ENCODE data around the gene ARHGEF12. TPM values are rescaled to one million over a fixed set of nuclear protein-coding genes. Genes with fewer than 3 reads are reported as not detected.
"Not testable (repeated sequence)": the region's sequence is repeated elsewhere in the genome, so short reads cannot be mapped to it uniquely, and the experiment has no call there.

Gene ARHGEF12
- total and polyA plus RNA-seq, 4 experiments from 2014 or later = 0.80 to 5.0 (median 3.8) TPM

DNA sequence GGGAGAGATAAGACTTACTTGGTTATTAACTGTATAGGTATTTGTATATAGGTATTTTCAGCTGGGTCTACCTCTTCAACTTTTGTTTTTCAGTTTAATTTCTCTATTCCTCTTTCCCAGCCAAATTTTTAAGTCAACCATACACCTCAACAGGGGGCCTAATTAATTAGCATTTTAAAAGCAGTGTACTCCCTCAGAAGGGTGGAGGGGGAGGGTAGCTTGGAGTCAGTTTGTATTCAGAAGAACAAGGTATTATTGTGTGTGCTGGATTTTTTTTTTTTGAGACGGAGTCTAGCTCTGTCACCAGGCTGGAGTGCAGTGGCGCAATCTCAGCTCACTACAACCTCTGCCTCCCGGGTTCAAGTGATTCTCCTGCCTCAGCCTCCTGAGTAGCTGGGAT, 167.3 kb downstream of the ARHGEF12 start:
- DNase-seq; H3K4me3 Mint-ChIP-seq; H3K27ac Mint-ChIP-seq; H3K4me1 ChIP-seq (ENCODE audit: insufficient read depth, low read length); H3K27me3 ChIP-seq (ENCODE audit: insufficient read depth, low read length); intact Hi-C loops (cut with micrococcal nuclease); H3K4me1 Mint-ChIP-seq; H3K36me3 Mint-ChIP-seq; H3K9me3 ChIP-seq (ENCODE audit: control insufficient read depth in 1 of 2, low read length in 2 of 2); H3K27ac ChIP-seq (ENCODE audit: low read depth, low read length); H3K9me3 Mint-ChIP-seq; H3K4me3 ChIP-seq (ENCODE audit: low read length in 2 of 2); H3K36me3 ChIP-seq (ENCODE audit: insufficient read depth, low read length); POLR2A ChIA-PET (ENCODE audit: partially characterized antibody): not testable (repeated sequence)
- CTCF ChIA-PET (ENCODE audit: partially characterized antibody) = interaction anchor here (0.9 kb wide), 1 partner anchor 16 kb away, joined by 3 read pairs; no protein-coding TSS in a partner anchor
- peaks cover 47 to 52% of the 10 kb centered on the region in 2 donors for H3K27me3 Mint-ChIP-seq

DNA sequence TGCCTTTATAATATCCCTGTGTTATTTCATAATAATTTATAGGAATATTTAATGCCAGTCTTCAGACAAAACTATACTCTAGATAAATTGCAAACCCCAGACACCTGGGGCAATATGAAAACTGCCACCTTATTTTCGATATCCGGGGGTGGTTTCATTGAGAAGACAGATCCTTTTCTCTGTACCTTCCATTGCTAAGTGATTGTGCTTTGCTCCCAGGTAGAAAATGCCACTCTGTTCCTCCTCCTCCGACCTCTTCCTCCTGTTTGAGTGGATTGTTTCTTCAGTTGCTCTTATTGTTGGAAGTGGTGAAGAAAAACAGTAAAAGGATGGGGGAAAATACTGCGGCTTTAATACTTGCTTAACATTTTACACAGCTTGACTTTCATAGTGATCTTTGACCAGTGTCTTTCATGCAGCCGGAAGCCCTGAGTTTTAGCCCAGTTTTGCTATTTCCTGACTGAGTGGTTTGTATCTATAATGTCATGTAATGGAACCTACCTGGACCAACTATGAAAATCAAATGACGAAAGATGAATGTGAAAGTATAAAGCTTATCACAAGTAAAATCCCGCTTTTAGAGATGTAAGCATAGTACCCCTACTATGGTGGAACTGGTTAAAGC, 169.7 kb downstream of the ARHGEF12 start:
- no peaks in the 10 kb centered on the region for H3K36me3 Mint-ChIP-seq
- H3K27ac Mint-ChIP-seq = no peak overlapping the region
- ChIA-PET CTCF (ENCODE audit: partially characterized antibody) (interaction anchor here (0.5 to 1.4 kb wide), 4 partner anchors 18 to 179 kb away, joined by 3 to 4 read pairs (median 3); no protein-coding TSS in a partner anchor), POLR2A (ENCODE audit: partially characterized antibody) (no interaction called here)
- Histone ChIP-seq H3K36me3 (ENCODE audit: insufficient read depth, low read length) (no peaks in the 10 kb centered on the region), H3K4me1 (ENCODE audit: insufficient read depth, low read length) (no peaks in the 10 kb centered on the region), H3K9me3 (ENCODE audit: control insufficient read depth in 1 of 2, low read length in 2 of 2) (no peaks in the 10 kb centered on the region), H3K4me3 (ENCODE audit: low read length in 2 of 2) (no peak overlapping the region), H3K27ac (ENCODE audit: low read depth, low read length) (no peak overlapping the region), H3K27me3 (ENCODE audit: insufficient read depth, low read length) (peaks cover 11% of the 10 kb centered on the region)
- intact Hi-C loops (cut with micrococcal nuclease) = no loop called here
- H3K4me1 Mint-ChIP-seq = peaks cover 0 to 4% (median under 1%) of the 10 kb centered on the region in 4 donors
- H3K27me3 Mint-ChIP-seq = peaks cover 62 to 68% of the 10 kb centered on the region in 2 donors
- peaks cover 0 to 1% (median 0%) of the 10 kb centered on the region in 8 donors for H3K9me3 Mint-ChIP-seq
- H3K4me3 Mint-ChIP-seq = no peak overlapping the region
- DNase-seq = no peak

DNA sequence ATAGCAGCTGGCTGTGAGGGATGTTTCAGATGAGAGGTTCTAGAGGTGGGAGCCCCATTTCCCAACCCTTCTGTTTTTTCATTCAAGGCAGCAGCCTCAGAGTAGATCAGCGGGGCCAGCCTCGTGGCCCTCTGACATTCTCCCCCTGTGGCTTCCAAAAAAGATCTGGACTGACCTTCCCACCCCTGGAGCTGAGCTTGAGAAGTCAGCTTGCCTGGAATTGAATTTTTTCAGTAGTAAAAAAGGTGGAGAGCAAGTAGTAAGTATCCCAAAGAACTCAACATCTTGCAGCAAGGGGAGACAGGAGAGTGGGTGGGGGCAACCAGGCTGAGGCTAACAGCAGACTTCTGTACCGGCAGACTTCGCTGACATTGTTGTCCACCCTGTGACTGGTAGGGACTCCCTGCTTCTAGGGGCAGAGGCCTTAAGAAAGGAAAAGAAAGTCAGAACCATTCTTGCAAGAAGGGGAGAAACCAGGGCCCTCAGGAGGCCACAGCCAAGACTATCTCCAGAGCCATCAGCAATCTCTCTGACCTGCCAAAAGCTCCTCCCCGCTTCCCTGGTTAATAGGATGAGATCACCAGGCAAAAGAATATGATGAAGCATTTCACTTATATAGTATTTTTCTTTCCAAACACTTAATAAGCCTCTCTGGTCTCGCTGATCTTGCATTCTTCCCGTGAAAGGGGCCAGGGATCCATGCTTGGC, 173.3 kb downstream of the ARHGEF12 start:
- H3K27ac Mint-ChIP-seq = no peak overlapping the region
- DNase-seq = no peak
- no peaks in the 10 kb centered on the region for H3K4me1 ChIP-seq (ENCODE audit: insufficient read depth, low read length)
- ChIA-PET CTCF (ENCODE audit: partially characterized antibody) (interaction anchor here (1.3 kb wide), 1 partner anchor 15 kb away, joined by 4 read pairs; no protein-coding TSS in a partner anchor), POLR2A (ENCODE audit: partially characterized antibody) (no interaction called here)
- intact Hi-C loops (cut with micrococcal nuclease) = no loop called here
- H3K4me3 Mint-ChIP-seq = peak overlapping the region in 1 of 8 donors; percentile 64
- H3K36me3 ChIP-seq (ENCODE audit: insufficient read depth, low read length) = no peaks in the 10 kb centered on the region
- H3K9me3 Mint-ChIP-seq = peaks cover 0 to 1% (median 0%) of the 10 kb centered on the region in 8 donors
- H3K4me3 ChIP-seq (ENCODE audit: low read length in 2 of 2) = no peak overlapping the region
- no peaks in the 10 kb centered on the region for H3K36me3 Mint-ChIP-seq
- peaks cover 0 to 12% (median 2%) of the 10 kb centered on the region in 4 donors for H3K4me1 Mint-ChIP-seq
- peaks cover 11% of the 10 kb centered on the region for H3K27me3 ChIP-seq (ENCODE audit: insufficient read depth, low read length)
- H3K27ac ChIP-seq (ENCODE audit: low read depth, low read length) = no peak overlapping the region
- peaks cover 61 to 62% of the 10 kb centered on the region in 2 donors for H3K27me3 Mint-ChIP-seq
- H3K9me3 ChIP-seq (ENCODE audit: control insufficient read depth in 1 of 2, low read length in 2 of 2) = no peaks in the 10 kb centered on the region

DNA sequence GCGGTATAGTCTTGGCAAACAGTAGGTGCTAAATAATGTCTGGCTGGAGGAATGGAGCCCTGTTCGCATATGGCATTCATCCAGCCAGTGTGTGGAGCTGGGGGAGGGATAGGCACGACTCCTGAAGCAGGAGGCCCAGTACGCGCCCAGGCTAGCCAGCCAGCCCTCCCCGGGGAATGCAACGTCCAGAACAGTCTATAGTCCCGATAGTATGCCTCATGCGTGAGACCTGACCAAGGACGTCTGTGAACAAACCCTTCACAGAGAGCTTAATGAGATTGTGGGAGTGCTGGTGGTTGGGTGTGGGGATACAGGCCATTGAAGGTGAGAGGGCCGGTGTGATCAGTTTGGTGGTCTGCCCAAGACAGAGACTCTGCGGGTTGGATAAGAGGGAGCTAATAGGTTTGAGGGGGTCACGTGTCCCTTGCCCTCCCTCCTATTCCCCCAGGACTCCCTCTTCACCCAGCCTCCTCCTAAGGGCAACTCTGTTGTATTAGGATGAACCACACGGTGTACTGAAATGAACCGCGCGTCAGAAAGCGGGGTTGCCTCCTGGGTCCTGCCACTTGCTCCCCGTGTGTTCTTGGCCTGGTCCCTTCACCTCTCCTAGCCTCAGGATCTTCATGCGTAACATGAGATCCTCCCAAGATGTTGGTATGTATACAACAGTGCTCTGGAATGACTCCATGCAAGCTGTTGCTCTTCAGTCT, 174.3 kb downstream of the ARHGEF12 start:
- ChIA-PET CTCF (ENCODE audit: partially characterized antibody) (interaction anchor here (0.7 to 1.3 kb wide), 4 partner anchors 9 to 684 kb away, joined by 3 to 5 read pairs (median 4); no protein-coding TSS in a partner anchor), POLR2A (ENCODE audit: partially characterized antibody) (no interaction called here)
- Mint-ChIP-seq H3K4me3 (peak overlapping the region in 5 of 8 donors; percentile 4 to 68 (median 59)), H3K9me3 (peaks cover 0 to 1% (median 0%) of the 10 kb centered on the region in 8 donors), H3K27me3 (peaks cover 63 to 66% of the 10 kb centered on the region in 2 donors), H3K36me3 (no peaks in the 10 kb centered on the region), H3K27ac (no peak overlapping the region), H3K4me1 (peaks cover 0 to 12% (median 2%) of the 10 kb centered on the region in 4 donors)
- H3K27me3 ChIP-seq (ENCODE audit: insufficient read depth, low read length) = peaks cover 7% of the 10 kb centered on the region
- no peak overlapping the region for H3K27ac ChIP-seq (ENCODE audit: low read depth, low read length)
- no peaks in the 10 kb centered on the region for H3K36me3 ChIP-seq (ENCODE audit: insufficient read depth, low read length)
- no peaks in the 10 kb centered on the region for H3K9me3 ChIP-seq (ENCODE audit: control insufficient read depth in 1 of 2, low read length in 2 of 2)
- no peaks in the 10 kb centered on the region for H3K4me1 ChIP-seq (ENCODE audit: insufficient read depth, low read length)
- intact Hi-C loops (cut with micrococcal nuclease) = no loop called here
- DNase-seq = no peak
- H3K4me3 ChIP-seq (ENCODE audit: low read length in 2 of 2) = no peak overlapping the region

DNA sequence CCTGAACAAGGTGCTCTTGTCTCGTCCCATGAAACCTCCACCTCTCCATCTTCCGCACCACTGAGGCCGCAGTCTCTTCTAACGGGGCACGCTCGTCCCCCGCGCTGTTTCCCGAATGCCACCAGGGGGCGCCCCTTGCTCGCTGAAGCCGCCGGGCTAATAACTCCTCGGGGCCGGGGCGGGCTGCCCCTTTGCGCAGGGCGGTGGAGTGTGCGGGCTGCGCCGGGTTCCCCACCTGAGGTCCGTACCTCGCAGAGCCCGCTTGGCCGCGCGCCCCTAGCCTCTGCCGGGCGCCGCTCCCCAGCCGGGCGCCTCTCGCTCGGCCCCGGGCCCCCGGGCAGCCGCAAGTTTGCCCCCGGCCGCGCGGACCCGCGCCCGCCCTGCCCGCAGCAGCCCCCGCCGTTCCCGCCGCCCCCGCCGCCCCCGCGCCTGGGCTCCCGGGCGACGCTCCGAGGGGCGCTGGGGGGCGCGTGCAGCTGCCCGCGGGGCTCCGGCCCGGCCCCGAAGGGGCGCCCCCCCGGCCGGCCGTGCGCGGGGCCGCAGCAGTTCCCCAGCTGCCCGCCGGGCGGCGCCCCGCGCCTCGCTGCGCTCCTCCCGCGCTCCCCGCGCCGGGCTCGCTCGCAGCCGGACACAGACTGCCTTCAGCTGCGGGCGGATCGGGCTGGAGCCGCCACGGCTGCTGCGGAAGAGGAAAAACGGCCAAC, 175.1 kb downstream of the ARHGEF12 start, which contains the start of gene GRIK4:
Gene GRIK4, plus strand, starts transcription at position 633 of the 704 bp plus-strand sequence. CDS start 148,571 bp downstream, outside the sequence.
- ChIA-PET POLR2A (ENCODE audit: partially characterized antibody) (no interaction called here), CTCF (ENCODE audit: partially characterized antibody) (interaction anchor here (0.6 to 1.3 kb wide), 5 partner anchors 10 to 683 kb away, joined by 3 to 5 read pairs (median 4); no protein-coding TSS in a partner anchor)
- Histone ChIP-seq H3K4me1 (ENCODE audit: insufficient read depth, low read length) (no peaks in the 10 kb centered on the region), H3K36me3 (ENCODE audit: insufficient read depth, low read length) (no peaks in the 10 kb centered on the region), H3K4me3 (ENCODE audit: low read length in 2 of 2) (no peak within 1 kb of the TSS), H3K27me3 (ENCODE audit: insufficient read depth, low read length) (peaks cover 7% of the 10 kb centered on the region), H3K9me3 (ENCODE audit: control insufficient read depth in 1 of 2, low read length in 2 of 2) (no peaks in the 10 kb centered on the region), H3K27ac (ENCODE audit: low read depth, low read length) (no peak within 1 kb of the TSS)
- Mint-ChIP-seq H3K9me3 (peaks cover 0 to 2% (median 0%) of the 10 kb centered on the region in 8 donors), H3K36me3 (no peaks in the 10 kb centered on the region), H3K4me1 (peaks cover 0 to 12% (median 2%) of the 10 kb centered on the region in 4 donors), H3K27me3 (peaks cover 65% of the 10 kb centered on the region in 2 donors), H3K27ac (no peak within 1 kb of the TSS), H3K4me3 (peak within 1 kb of the TSS in 7 of 8 donors; percentile 42 to 69 (median 61))
- DNase-seq = peak; percentile 51 to 61 (median 58)
- intact Hi-C loops (cut with micrococcal nuclease) = no loop called here

DNA sequence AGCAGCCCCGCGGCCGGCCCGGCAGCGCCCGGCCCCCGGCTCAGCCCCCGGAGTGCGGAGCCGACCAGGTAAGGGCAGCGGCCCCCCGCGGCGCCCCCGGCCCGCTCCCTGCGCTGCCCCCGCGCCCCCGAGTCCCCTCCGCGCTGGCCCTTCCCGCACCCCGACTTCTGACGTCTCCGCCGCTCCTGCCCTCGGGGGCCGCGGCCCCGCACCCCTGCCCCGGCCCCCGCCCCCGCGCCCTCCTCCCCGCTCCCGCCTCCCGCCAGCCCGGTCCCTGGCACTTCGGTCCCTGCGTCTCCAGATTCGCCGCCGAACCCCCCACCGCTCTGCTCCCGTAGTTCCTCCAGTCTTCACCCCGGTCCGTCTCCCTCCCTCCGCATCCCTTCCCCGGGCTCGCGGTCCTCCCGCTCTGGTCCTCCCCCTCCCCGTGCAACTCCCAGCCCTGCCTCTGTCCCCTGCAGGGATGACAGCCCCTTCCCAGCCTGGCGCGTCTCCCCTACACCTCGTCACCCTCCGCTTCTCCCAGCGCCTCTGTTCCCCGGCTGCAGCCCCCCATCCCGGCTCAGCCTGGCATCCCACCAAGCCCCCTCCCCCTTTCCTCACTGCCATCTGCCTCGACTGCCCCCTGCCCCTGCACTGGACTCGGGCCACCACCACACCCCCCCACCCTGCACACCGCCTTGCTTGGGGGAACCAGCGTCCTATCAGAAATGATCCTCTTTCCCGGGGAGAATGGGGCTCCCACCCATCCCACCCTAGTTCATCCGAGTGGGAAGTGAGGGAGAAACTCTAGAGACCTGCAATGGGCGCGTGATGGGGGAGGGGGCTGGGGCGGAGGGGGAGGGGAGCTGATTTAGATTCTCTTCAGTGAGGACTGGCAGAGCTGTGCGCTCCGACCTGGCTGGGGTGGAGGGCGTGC, 175.9 kb downstream of the ARHGEF12 start:
- CTCF ChIA-PET (ENCODE audit: partially characterized antibody) = interaction anchor here (0.6 kb wide), 1 partner anchor 682 kb away, joined by 4 read pairs; no protein-coding TSS in a partner anchor

More for the DNA sequence above, 175.9 kb downstream of the ARHGEF12 start:
- Histone ChIP-seq H3K27me3 (ENCODE audit: insufficient read depth, low read length) (peaks cover 7% of the 10 kb centered on the region), H3K4me3 (ENCODE audit: low read length in 2 of 2) (no peak overlapping the region), H3K9me3 (ENCODE audit: control insufficient read depth in 1 of 2, low read length in 2 of 2) (no peaks in the 10 kb centered on the region), H3K36me3 (ENCODE audit: insufficient read depth, low read length) (no peaks in the 10 kb centered on the region), H3K4me1 (ENCODE audit: insufficient read depth, low read length) (no peaks in the 10 kb centered on the region), H3K27ac (ENCODE audit: low read depth, low read length) (no peak overlapping the region)
- Mint-ChIP-seq H3K4me3 (peak overlapping the region in 6 of 8 donors; percentile 30 to 69 (median 47)), H3K9me3 (peaks cover 0 to 2% (median 0%) of the 10 kb centered on the region in 8 donors), H3K27ac (no peak overlapping the region), H3K27me3 (peaks cover 64% of the 10 kb centered on the region in 2 donors), H3K36me3 (no peaks in the 10 kb centered on the region), H3K4me1 (peaks cover 0 to 12% (median 2%) of the 10 kb centered on the region in 4 donors)
- POLR2A ChIA-PET (ENCODE audit: partially characterized antibody) = no interaction called here
- intact Hi-C loops (cut with micrococcal nuclease) = no loop called here
- no peak for DNase-seq

All from CD4-positive, alpha-beta memory T cell (primary cell).